GM13977 (cell line): Measurements from ENCODE around the gene CUEDC1.

Source experiments
- DNase-seq: peaks from one replicate; pipeline ENCODE4 v3.0.0; 2012; ENCODE audit warnings: low spot score
- CTCF ChIP-seq: IDR thresholded peaks from 2 replicates; pipeline ENCODE4 v1.5.1; 2012; ENCODE audit warnings: mild to moderate bottlenecking, control low read depth; ENCODE audit not compliant: insufficient read depth; ENCODE audit errors: extremely low read depth, missing control alignments
- in situ Hi-C: fragments of 300-500 bp; cut with MboI; formaldehyde crosslinking; loops from one replicate; pipeline ENCODE4 v1.12.0; 2022; ENCODE audit warnings: low sequenced_read_pairs, low pct_unique_long_range_greater_than_20kb, mixed read lengths, inconsistent platforms; ENCODE audit not compliant: unreplicated experiment

Gene CUEDC1, protein sequence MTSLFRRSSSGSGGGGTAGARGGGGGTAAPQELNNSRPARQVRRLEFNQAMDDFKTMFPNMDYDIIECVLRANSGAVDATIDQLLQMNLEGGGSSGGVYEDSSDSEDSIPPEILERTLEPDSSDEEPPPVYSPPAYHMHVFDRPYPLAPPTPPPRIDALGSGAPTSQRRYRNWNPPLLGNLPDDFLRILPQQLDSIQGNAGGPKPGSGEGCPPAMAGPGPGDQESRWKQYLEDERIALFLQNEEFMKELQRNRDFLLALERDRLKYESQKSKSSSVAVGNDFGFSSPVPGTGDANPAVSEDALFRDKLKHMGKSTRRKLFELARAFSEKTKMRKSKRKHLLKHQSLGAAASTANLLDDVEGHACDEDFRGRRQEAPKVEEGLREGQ

DNA sequence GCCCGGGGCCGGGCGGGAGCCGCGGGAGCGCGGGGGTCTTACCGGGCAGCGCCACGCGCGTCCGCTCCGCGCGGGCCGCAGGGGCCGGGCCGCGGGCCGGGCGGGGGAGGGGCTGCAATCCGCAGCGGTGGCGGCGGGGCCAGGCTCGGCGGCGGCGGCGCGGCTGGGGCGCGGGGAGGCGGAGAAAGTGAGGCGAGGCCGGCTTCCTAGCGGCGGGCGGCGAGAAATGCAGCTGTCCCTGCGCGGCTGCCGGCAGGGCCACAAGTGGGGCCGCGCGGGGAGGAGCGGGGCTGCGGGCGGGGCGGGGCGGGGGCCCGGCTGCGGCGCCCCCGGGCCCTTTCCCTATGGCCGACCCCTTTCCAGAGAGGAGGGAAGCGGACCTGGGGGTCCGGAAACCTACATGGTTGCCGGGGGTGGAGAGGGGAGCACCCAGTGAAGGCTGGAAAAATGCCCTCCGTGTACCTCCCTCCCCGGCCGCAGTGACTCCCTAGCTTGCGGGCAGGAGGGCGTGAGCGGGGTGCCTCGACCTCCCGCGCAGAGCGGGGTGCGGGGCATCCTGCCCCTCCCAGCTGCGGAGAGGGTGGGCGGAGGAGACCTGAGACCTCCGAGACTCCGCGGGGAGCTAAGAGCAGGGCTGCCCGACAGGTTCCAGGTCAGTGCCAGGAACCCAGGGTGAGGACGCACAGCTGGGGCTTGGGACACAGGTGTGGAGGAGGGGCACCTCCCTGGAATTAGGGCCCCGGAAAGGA, at the start of gene CUEDC1:
Gene CUEDC1, minus strand, starts transcription at position 230 of the 749 bp plus-strand sequence. CDS start 69,848 bp downstream, outside the sequence.
- peak; percentile 43 for TF ChIP-seq CTCF
- in situ Hi-C loops = no loop called here
- peak; percentile 88 for DNase-seq

DNA sequence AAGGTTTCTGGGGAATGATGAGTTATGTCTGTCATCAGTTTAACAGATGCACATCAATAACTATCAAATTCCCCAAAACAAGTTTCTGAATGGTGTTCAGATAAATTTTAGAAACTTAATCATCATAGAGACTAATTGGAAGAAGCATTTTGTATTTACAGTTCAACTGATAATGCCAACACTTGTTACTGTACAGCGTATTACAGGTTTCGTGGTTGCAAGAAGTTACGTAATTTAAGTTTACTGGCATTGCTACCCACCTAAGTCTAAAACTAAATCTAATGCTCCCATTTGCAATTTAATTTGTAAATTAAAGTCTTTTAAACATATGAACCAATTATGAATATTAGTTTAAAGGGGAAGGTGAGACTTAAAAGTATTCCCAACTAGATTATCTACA, 48.8 kb upstream of the CUEDC1 start:
- in situ Hi-C loops = loop anchor here (10.0 kb wide), 1 partner anchor 149 kb away; the partner anchor contains the start of gene MRPS23
- TF ChIP-seq CTCF = no peak
- DNase-seq = no peak

DNA sequence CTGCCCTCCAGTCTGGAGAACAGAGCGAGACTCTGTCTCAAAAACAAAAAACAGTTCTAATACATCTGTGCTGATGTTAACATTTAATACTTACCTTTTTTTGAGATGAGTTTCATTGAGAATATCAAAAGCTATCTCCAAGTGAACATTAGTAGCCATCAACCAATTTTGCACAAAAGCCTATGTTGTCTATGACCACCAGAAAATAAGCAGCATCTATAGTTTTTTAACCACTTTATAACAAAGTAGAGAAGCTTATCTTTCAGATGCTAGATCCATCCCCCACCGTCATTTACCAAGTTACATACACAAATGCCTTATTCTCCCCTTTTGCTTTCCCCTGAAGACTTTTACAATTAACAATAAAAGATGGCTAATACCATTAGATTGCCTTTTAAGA, 47.8 kb upstream of the CUEDC1 start:
- in situ Hi-C loops = loop anchor here (10.0 kb wide), 1 partner anchor 148 kb away; the partner anchor contains the start of gene MRPS23
- DNase-seq = no peak
- no peak for TF ChIP-seq CTCF

DNA sequence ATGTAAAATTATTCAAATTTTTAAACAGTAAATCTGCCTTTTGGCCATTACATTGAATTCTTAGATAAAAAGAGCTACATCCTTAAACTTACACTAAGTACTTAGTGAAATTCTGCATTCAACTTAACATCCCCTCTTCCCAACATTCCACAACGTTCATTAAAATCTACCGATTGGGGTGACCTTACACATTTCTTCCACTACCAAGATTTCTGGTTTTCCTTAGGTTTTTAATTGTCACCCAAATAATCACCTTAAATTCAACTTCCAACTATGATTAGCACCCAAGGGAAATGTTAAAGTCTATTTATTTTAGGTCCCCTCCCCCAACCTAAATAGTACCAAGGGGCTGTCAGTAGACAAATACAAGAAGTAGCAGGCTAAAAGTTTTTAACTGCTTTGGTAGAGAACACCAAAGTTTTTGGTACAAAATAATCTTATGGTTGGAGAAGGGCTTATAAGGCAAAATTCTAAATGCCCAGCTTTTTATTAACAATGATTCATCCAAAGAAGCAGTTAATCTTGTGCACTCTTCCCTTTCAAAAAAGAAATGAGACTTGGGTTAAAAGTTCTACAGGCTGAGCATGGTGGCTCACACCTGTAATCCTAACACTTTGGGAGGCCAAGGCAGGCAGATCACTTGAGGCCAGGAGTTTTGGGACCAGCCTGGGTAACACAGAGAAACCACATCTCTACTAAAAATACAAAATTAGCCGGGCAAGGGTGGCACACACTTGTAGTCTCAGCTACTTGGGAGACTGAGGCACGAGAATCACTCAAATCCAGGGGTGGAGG, 47.1 kb upstream of the CUEDC1 start:
- no peak for TF ChIP-seq CTCF
- no peak for DNase-seq
- in situ Hi-C loops = loop anchor here (10.0 kb wide), 1 partner anchor 148 kb away; the partner anchor contains the start of gene MRPS23

DNA sequence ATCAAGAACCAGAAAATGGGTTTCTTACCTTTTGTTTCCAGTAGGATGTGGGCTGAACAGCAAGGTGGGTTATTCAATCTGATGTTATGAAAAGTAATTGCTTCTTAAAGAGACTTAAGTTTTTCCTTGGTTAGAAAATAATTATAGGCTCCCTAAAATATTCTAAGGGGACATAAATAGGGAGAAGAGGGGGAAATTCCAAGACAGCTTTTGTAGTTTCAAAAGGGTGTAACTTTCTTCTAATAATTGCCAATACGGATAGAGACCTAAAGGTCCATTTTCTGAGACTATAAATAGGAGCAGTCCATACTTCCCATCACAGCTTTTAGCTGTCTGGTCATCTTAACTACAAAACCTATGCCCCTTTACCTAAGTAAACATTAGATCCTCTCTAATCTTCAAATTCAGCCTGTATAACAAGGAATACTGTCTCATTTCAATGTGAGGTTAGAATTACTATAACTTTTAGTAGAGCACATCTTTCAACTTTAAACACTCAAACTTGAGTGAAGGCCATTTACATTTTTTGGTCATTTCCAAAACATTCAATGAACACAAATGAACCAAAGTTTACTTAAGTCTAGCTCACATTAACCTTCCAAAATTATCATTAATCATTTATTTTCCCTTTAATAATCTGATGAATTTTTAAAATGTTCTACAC, 46.4 kb upstream of the CUEDC1 start:
- TF ChIP-seq CTCF = no peak
- DNase-seq = no peak
- in situ Hi-C loops = loop anchor here (10.0 kb wide), 1 partner anchor 147 kb away; the partner anchor contains the start of gene MRPS23
